Measurements from ENCODE around the gene DEF6. TPM values are rescaled to one million over a fixed set of nuclear protein-coding genes. Genes with fewer than 3 reads are reported as not detected.

The DEF6 gene
- total RNA-seq, 1 experiment from 2014 or later: 11.3 TPM

GRCh38 chr6:35318196-35319171 lies 20.9 kb downstream of the DEF6 start:
- Mint-ChIP-seq H3K9me3 (no peaks in the 10 kb centered on the region), H3K4me1 (peaks cover 21% of the 10 kb centered on the region), H3K27ac (peak overlapping the region; percentile 27; the same call in 1 of the 2 replicates), H3K27me3 (ENCODE audit: low read depth) (peaks cover 25% of the 10 kb centered on the region), H3K4me3 (peak overlapping the region; percentile 86), H3K36me3 (peaks cover 3% of the 10 kb centered on the region; the same call in 1 of the 2 replicates)
- DNase-seq (ENCODE audit: low spot score): peak; percentile 96
- ATAC-seq: peak; percentile 99
- POLR2A ChIA-PET: interaction anchor here (0.7 to 1.6 kb wide), 7 partner anchors 10 to 178 kb away, joined by 3 to 7 read pairs (median 5); partner anchors contain the start of genes FANCE and TEAD3
- CTCF ChIA-PET: interaction anchor here (0.5 to 3.5 kb wide), 23 partner anchors 9 to 234 kb away, joined by 3 to 23 read pairs (median 5); partner anchors contain the start of genes FANCE, PPARD and RPL10A
- peak; percentile 69; the same call in 1 of the 2 replicates for TF ChIP-seq TP53 (CRISPR knock-in tag; IDR thresholded peaks at IDR 0.05)
- TF ChIP-seq JAZF1 (CRISPR knock-in tag; IDR thresholded peaks at IDR 0.05): no peak
- TF ChIP-seq ZNF232 (CRISPR knock-in tag; IDR thresholded peaks at IDR 0.05): 0 out of 2 replicates have a peak, but pooled peaks have one; percentile 73
- no peak for TF ChIP-seq ZNF671 (CRISPR knock-in tag; IDR thresholded peaks at IDR 0.05)
- TF ChIP-seq PRDM15 (CRISPR knock-in tag; IDR thresholded peaks at IDR 0.05): 0 out of 2 replicates have a peak, but pooled peaks have one; percentile 38
- TF ChIP-seq IRF2 (CRISPR knock-in tag; IDR thresholded peaks at IDR 0.05; ENCODE audit: borderline replicate concordance, low read depth): no peak
- TF ChIP-seq HMGXB4 (CRISPR knock-in tag; IDR thresholded peaks at IDR 0.05): peak; percentile 66; the same call in 1 of the 2 replicates
- no peak for TF ChIP-seq NR3C1 (CRISPR knock-in tag; conservative IDR thresholded peaks at IDR 0.05; ENCODE audit: low read depth)
- peak; percentile 78; the same call in 1 of the 2 replicates for TF ChIP-seq E2F5 (CRISPR knock-in tag; IDR thresholded peaks at IDR 0.05)
- TF ChIP-seq PRRX2 (CRISPR knock-in tag; IDR thresholded peaks at IDR 0.05): no peak
- TF ChIP-seq JUN (CRISPR knock-in tag; IDR thresholded peaks at IDR 0.05): no peak
- 0 out of 2 replicates have a peak, but pooled peaks have one; percentile 22 for TF ChIP-seq USF1 (CRISPR knock-in tag; IDR thresholded peaks at IDR 0.05)
- TF ChIP-seq SP1 (CRISPR knock-in tag; conservative IDR thresholded peaks at IDR 0.05): peak; percentile 87
- no peak for TF ChIP-seq ZNF317 (CRISPR knock-in tag; IDR thresholded peaks at IDR 0.05; ENCODE audit: borderline replicate concordance, low read depth)
- peak; percentile 49; the same call in 1 of the 2 replicates for TF ChIP-seq ZBTB21 (CRISPR knock-in tag; IDR thresholded peaks at IDR 0.05; ENCODE audit: borderline replicate concordance)
- no peak for TF ChIP-seq ZNF281 (CRISPR knock-in tag; IDR thresholded peaks at IDR 0.05)
- 0 out of 2 replicates have a peak, but pooled peaks have one; percentile 46 for TF ChIP-seq ZBTB43 (CRISPR knock-in tag; IDR thresholded peaks at IDR 0.05)
- no peak for TF ChIP-seq MLX (CRISPR knock-in tag; IDR thresholded peaks at IDR 0.05)
- TF ChIP-seq ETV6 (CRISPR knock-in tag; IDR thresholded peaks at IDR 0.05): peak; percentile 87; the same call in 1 of the 2 replicates
- TF ChIP-seq FOXP4 (CRISPR knock-in tag; IDR thresholded peaks at IDR 0.05): peak; percentile 87
- TF ChIP-seq FOXK1 (CRISPR knock-in tag; IDR thresholded peaks at IDR 0.05): peak; percentile 76
